ENCODE data around the gene NLRP6. TPM values are rescaled to one million over a fixed set of nuclear protein-coding genes. Genes with fewer than 3 reads are reported as not detected.

NLRP6 gene
- total and polyA plus RNA-seq, 2 experiments from 2014 or later: not detected

GRCh38 chr11:291281-292210 is 13.3 kb downstream of the NLRP6 start:
- no peaks in the 10 kb centered on the region for H3K9me3 ChIP-seq (ENCODE audit: low read depth)
- no peak for TF ChIP-seq CTCF (IDR thresholded peaks at IDR 0.05; ENCODE audit: low read depth, low read length)
- H3K36me3 ChIP-seq: no peaks in the 10 kb centered on the region
- H3K27me3 ChIP-seq: peaks cover 16% of the 10 kb centered on the region
- no peak overlapping the region for H3K4me3 ChIP-seq
- no peak for DNase-seq (ENCODE audit: low read depth in 1 of 2, low spot score in 1 of 2)
- no peaks in the 10 kb centered on the region for H3K4me1 ChIP-seq (ENCODE audit: low read depth)
- no peak overlapping the region for H3K27ac ChIP-seq

- H3K36me3 ChIP-seq: no peaks in the 10 kb centered on the region
- no peak overlapping the region for H3K27ac ChIP-seq
- no peaks in the 10 kb centered on the region for H3K9me3 ChIP-seq (ENCODE audit: low read depth)
- no peak for DNase-seq (ENCODE audit: low read depth in 1 of 2, low spot score in 1 of 2)
- peaks cover 11% of the 10 kb centered on the region for H3K27me3 ChIP-seq
- no peaks in the 10 kb centered on the region for H3K4me1 ChIP-seq (ENCODE audit: low read depth)
- no peak for TF ChIP-seq CTCF (IDR thresholded peaks at IDR 0.05; ENCODE audit: low read depth, low read length)
- H3K4me3 ChIP-seq: no peak overlapping the region
Measured at GRCh38 chr11:292211-293121, 14.3 kb downstream of the NLRP6 start.

- Histone ChIP-seq H3K27me3 (peaks cover 2% of the 10 kb centered on the region), H3K4me3 (no peak overlapping the region), H3K27ac (no peak overlapping the region), H3K4me1 (ENCODE audit: low read depth) (no peaks in the 10 kb centered on the region), H3K36me3 (no peaks in the 10 kb centered on the region), H3K9me3 (ENCODE audit: low read depth) (no peaks in the 10 kb centered on the region)
- DNase-seq (ENCODE audit: low read depth in 1 of 2, low spot score in 1 of 2): no peak
- no peak for TF ChIP-seq CTCF (IDR thresholded peaks at IDR 0.05; ENCODE audit: low read depth, low read length)
Measured at GRCh38 chr11:293271-293851, 15.2 kb downstream of the NLRP6 start.

GRCh38 chr11:293852-294661 is 15.8 kb downstream of the NLRP6 start:
- Histone ChIP-seq H3K9me3 (ENCODE audit: low read depth) (no peaks in the 10 kb centered on the region), H3K27me3 (no peaks in the 10 kb centered on the region), H3K4me3 (no peak overlapping the region), H3K27ac (no peak overlapping the region), H3K36me3 (no peaks in the 10 kb centered on the region), H3K4me1 (ENCODE audit: low read depth) (no peaks in the 10 kb centered on the region)
- no peak for TF ChIP-seq CTCF (IDR thresholded peaks at IDR 0.05; ENCODE audit: low read depth, low read length)
- no peak for DNase-seq (ENCODE audit: low read depth in 1 of 2, low spot score in 1 of 2)

- Histone ChIP-seq H3K9me3 (ENCODE audit: low read depth) (no peaks in the 10 kb centered on the region), H3K4me3 (no peak overlapping the region), H3K27ac (peak overlapping the region; percentile 23), H3K36me3 (no peaks in the 10 kb centered on the region), H3K27me3 (no peaks in the 10 kb centered on the region), H3K4me1 (ENCODE audit: low read depth) (no peaks in the 10 kb centered on the region)
- TF ChIP-seq CTCF (IDR thresholded peaks at IDR 0.05; ENCODE audit: low read depth, low read length): no peak
- no peak for DNase-seq (ENCODE audit: low read depth in 1 of 2, low spot score in 1 of 2)
Measured at GRCh38 chr11:294780-295179, 16.6 kb downstream of the NLRP6 start.

Measured in cardiac muscle cell (in vitro differentiated cells and primary cell).